Activated CD8-positive, alpha-beta memory T cell treated with anti-CD3 and anti-CD28 coated beads for 36 hours (primary cell): ENCODE data around the gene EML4. TPM values are rescaled to one million over a fixed set of nuclear protein-coding genes. Genes with fewer than 3 reads are reported as not detected.

Source experiments
- CTCF ChIA-PET: fragments of 350-600 bp; sonication (Branson Sonifier 250); formaldehyde crosslinking; loops from one replicate; lab custom pipeline; 2021; ENCODE audit warnings: antibody characterized with exemption; lab: Charles Lee
- POLR2A ChIA-PET: fragments of 350-600 bp; sonication (Branson Sonifier 250); formaldehyde crosslinking; loops from one replicate; lab custom pipeline; 2021; ENCODE audit warnings: antibody characterized with exemption; lab: Charles Lee
- total RNA-seq, 2 experiments: library from RNA; stranded (reverse); gene quantifications; one replicate each; pipeline ENCODE4 v1.2.3, GENCODE V29; 2021

Gene EML4
- total RNA-seq, 2 experiments from 2014 or later = 56.8 to 58.9 TPM

DNA sequence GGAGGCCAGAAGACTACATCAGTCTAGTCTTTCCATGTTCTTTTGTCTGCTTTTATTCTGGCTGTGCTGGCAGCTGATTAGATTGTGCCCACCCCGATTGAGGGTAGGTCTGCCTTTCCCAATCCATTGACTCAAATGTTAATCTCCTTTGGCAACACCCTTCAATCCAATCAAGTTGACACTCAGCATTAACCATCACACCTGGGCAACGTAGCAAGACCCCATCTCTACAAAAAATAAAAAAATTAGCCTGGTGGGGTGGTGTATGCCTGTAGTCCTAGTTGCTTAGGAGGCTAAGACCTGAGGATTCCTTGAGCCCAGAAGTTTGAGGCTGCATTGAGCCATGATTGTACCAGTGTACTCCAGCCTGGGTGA is 33.5 kb downstream of the EML4 start:
- POLR2A ChIA-PET = no interaction called here

DNA sequence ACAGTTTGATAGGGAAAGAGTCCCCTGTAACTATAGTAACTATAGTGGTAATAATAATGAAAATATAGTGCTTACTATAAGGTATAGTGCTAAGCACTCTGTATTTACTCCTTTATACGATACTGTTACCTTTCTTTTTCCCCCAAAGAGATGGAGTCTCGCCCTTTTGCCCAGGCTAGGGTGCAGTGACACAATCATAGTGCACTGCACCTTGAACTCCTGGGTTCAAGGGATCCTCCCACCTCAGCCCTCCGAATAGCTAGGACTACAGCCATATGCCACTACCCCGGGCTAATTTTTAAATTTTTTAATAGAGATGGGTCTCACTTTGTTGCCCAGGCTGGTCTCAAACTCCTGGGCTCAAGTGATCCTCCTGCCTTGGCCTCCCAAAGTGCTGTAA is 34.6 kb downstream of the EML4 start:
- POLR2A ChIA-PET = no interaction called here
- CTCF ChIA-PET = no interaction called here

More for the DNA sequence above, 33.5 kb downstream of the EML4 start:
- CTCF ChIA-PET = no interaction called here

DNA sequence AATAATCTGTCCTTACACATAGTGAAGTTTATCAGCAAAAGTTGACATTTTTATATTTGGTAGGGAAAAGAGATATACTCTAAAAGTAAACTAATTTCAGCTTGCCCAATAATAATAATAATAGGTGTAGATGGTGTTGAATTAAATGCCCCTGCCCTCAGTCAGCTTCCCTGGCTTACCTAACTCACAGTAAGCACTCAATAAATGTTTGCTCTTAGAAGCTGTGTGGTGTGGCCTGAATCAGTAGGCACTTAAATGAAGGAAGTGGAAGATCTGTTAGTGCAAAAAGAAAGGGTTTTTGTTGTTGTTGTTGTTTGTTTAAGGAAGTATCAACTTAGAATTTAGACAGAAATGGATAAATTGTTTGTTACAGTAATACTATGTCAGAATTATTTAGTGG is 36.2 kb downstream of the EML4 start:
- CTCF ChIA-PET = no interaction called here
- POLR2A ChIA-PET = no interaction called here

DNA sequence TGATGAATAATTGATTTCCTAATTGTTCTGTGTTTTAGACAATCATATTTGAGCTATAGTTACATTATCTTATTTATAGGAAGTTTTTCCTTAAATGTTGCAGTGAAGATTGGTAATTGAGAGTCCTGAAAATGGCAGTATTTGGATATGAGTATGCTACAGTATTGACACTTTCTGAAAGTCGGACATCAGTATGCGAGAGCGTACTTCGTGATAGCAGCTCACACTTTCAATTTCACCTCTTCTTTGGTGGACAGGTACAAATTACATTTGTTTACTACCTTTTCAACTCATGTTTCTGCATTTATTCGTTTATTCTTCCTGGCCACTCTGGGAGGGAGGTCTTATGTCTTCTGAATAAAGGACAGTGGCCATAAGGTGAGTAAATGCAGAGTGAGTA is 38.7 kb downstream of the EML4 start:
- ChIA-PET POLR2A (no interaction called here), CTCF (interaction anchor here (0.5 to 1.0 kb wide), 4 partner anchors 19 to 1837 kb away, joined by 3 to 4 read pairs (median 3); no protein-coding TSS in a partner anchor)

DNA sequence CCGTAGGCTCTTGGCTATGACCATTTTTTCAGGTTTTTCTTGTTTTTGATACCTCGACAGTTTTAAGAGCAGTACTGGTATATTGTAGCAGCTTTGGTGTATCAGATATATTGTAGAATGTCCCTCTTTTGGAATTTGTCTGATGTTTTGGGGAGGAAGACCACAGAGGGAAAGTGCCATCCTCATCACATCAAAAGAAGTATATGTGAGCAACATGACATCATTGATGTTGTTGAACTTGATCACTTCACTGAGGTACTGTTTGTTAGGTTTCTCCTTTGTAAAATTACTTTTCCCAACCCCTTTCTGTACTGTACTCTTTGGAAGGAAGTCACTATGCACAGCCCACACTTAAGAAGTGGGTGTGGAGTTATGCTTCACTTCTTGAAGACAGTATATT is 41.0 kb downstream of the EML4 start:
- CTCF ChIA-PET = no interaction called here
- POLR2A ChIA-PET = no interaction called here

DNA sequence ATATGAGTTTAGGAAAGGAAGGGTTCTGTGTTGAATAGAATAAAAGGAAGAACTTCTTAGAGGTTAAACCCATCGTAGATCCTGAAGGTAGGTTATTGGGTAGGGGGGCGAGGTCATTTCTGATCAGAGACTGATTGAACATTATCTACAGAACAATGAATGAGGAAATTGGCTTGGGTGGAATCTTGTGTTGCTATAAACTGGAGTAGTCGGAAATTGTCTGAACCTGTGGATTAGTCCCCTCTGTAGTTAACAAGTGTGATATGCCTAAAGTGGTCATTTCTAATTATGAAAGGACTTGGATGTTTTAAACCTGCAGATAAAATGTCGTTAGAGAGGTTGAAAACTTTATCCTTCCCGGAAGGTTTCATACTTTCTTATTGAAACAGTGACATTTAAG is 42.1 kb downstream of the EML4 start:
- POLR2A ChIA-PET = no interaction called here
- CTCF ChIA-PET = no interaction called here

DNA sequence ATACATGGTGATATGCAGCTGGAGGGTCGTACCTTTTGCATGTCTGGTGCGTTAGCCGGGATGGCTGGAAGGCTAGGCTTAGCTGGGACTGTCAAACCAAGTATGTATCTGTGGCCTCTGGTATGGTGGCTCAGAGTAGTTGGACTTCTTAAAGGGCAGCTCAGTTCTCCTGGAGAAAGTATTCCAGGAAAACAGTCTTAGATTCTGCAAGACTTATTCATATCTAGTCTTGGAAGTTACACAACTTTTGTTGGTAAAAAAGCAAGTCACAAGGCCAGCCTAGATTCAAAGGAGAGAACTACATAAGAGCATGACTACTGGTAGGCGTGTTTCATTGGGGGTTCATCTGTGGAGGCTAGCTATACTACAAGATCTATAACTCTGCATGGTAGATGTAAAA is 45.5 kb downstream of the EML4 start:
- POLR2A ChIA-PET = no interaction called here
- CTCF ChIA-PET = no interaction called here

DNA sequence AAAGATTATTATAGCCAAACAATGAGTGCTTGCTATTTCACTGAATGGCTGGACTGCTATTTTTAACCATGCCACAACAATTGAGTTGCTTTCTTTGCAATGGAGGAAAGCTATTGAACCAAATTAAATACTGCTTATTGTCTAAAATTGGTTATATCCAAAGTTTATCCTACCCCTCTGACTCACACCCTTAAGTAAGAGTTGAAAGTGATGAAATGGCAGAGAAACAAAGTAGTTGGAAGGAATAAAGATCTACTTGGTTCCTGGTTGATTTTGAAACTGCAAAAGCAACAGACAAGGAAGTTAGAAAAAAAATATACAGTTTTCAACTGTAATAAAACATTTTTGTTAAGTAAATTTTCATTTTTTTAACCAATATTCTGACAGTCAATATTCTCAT is 47.5 kb downstream of the EML4 start:
- ChIA-PET POLR2A (no interaction called here), CTCF (interaction anchor here (0.9 kb wide), 1 partner anchor 129 kb away, joined by 3 read pairs; no protein-coding TSS in a partner anchor)

DNA sequence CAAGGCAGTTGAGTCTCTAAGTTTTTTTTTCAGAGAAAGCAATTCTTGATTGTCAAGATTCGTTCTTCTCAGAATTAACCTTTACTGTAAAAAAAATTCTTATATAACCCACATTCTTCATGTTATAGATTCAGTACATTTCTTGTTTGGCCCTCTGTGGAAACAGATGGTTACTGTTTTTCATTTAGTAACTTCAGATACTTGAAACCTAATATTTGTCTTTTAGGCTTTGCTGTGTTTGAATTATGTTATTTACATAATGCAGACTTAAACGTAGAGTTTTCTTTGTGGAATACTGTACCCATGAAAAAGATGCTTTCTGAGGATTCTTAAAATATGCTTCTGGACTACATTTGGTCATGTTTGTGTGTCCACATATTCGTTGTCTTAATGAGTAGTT is 48.2 kb downstream of the EML4 start:
- CTCF ChIA-PET = no interaction called here
- POLR2A ChIA-PET = no interaction called here

DNA sequence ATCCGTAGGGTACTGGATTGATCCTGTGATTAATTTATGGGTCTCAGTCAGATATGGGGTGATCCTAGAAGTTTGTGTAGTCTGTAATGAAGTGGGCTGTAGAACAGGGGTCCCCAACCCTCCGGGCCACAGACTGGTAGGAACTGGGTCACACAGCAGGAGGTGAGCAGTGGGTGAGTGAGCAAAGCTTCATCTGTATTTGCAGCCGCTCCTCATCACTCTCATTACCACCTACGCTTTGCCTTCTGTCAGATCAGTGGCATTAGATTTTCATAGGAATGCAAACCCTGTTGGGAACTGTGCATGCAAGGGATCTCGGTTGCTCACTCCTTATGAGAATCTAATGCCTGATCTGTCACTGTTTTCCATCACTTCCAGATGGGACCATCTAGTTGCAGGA is 48.8 kb downstream of the EML4 start:
- ChIA-PET CTCF (no interaction called here), POLR2A (no interaction called here)

DNA sequence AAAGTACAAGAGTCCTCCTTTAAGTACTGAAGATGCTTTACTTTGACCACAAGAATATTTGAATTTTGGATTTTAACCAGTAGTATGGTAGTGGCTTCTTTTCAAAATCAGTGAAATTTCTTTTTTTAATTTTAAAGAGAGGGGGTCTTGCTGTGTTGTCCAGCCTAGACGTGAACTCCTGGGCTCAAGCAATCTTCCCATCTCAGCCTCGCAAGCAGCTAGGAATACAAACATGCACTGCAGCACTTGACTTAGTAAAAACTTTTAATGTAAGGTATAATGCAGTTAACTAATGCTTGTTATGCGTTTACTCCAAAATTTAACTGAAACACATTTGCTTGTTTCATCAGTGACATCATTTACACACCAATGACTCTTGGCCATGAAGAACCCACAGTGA is 49.6 kb downstream of the EML4 start:
- ChIA-PET POLR2A (no interaction called here), CTCF (no interaction called here)

DNA sequence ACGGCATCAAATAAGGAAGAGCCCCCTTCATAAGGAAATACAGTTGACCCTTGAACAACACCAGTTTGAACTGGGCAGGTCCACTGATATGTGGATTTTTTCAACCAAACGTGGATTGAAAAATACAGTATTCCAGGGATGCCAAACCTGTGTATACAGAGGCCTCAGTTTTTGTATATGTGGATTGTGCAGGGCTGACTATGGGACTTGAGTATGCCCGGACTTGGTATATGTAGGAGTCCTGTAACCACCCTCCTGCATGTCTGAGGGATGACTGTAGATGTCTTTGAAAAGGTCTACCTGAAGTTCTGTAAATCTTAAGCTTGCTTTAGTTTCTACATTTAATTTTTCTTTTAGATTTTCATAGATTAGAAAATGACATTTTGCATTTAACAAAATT is 50.0 kb downstream of the EML4 start:
- ChIA-PET POLR2A (no interaction called here), CTCF (no interaction called here)

DNA sequence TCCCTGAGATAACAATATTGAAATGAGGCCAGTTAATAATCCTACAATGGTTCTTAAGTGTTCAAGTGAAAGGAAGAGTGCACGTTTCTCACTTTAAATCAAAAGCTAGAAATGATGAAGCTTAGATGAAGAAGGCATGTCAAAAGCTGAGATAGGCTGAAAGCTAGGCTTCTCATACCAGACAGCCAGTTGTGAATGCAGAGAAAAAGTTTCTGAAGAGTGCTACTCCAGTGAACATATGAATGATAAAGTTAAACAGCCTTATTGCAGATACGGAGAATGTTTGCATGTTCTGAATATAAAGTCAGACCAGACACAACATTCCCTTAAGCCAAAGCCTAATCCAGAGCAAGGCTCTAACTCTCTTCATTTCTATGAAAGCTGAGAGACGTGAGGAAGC is 51.4 kb downstream of the EML4 start:
- CTCF ChIA-PET = no interaction called here

DNA sequence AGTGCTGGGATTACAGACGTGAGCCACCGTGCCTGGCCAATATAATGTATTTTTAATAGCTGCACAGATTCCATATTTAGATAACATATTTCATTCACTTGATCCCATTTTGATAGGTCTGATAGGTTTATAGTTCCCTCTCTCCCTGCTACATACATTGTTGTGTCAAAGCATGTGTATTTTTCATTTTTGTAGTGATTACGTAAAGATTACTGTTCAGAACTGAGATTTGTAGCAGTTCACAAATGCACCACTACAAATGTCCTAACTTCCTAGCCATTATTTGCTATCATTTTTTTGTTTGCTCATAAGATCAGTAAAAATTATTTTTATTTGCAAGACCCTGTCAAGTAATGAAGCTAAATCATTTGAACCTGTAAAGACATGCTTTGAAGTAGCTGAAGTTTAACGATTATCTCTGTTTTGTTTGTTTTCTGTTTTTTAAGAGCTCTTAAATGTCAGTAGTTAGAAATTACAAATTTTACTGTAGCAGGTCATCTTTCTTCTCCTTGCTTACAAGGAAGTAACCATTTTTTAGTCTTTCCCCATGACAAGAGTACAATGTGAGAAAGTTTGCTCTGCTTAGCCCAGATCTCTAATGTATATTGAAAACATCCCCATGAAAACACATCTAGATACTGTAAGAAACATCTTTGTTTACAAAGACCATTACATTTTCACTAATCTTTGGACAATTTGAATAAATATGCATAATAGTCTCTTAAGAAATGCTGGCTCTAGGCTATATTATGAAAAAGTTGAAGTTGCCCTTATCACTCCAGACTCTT is 54.1 kb downstream of the EML4 start:
- ChIA-PET POLR2A (no interaction called here), CTCF (no interaction called here)

More for the DNA sequence above, 51.4 kb downstream of the EML4 start:
- POLR2A ChIA-PET = no interaction called here

DNA sequence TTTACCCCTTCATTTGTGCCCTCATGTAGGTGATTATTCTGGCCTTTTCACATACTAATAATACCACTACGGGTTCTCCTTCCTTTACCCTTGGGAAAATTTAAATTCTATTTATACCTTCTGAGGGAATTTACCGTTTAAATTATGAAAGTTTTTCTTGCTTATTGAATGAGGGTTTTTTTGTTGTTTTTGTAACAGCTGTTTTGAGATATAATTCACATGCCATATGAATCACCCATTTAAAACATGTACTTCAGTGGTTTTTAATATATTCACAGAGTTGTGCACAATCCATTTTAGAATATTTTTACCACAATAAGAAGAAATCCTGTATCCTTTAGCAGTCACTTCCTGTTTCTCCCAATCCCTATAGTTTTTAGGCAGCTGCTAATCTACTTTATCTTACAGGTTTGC is 54.7 kb downstream of the EML4 start:
- POLR2A ChIA-PET = no interaction called here
- CTCF ChIA-PET = no interaction called here

DNA sequence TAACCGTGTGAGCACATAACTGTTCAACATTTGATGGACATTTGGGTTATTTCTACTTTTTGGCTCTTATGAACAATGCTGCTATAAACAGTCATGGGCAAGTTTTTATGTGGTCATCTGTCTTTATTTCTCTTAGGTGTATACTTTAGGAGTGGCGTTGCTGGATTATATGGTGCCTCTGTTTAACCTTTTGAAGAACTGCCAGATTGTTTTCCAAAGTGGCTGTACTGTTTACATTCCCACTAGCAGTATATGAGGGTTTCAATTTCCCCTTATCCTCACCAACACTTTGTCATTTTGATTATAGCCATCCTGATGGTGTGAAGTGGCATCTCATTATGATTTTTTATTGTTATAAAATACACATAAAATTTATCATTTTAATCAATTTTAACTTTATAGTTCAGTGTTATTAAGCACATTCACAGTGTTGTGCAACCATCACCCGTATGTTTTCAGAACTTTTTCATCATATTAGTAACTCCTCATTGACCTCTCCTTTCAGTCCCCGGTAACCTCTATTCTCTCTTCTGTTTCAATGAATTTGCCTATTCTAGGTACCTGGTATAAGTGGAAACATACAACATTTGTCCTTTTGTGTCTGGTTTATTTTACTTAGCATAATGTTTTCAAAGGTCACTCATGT is 55.4 kb downstream of the EML4 start:
- CTCF ChIA-PET = no interaction called here
- POLR2A ChIA-PET = no interaction called here

DNA sequence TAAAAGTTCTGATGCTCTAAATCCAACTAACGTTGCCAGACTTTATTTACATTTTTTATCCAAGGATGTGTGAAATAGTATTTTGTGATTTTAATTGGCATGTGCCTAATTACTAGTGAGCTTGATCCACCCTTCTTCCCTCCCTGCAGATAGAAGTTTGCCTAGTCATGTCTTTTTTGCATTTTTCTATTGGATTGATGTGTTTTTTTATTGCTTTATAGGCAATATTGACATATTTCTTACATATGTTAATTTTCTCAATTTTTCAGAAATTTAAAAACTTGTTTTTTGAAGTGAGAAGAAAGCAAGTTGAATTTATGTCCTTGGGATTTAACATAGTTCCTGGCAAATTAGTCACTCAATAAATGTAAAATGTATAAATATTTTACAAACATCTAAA is 56.4 kb downstream of the EML4 start:
- ChIA-PET POLR2A (no interaction called here), CTCF (no interaction called here)

DNA sequence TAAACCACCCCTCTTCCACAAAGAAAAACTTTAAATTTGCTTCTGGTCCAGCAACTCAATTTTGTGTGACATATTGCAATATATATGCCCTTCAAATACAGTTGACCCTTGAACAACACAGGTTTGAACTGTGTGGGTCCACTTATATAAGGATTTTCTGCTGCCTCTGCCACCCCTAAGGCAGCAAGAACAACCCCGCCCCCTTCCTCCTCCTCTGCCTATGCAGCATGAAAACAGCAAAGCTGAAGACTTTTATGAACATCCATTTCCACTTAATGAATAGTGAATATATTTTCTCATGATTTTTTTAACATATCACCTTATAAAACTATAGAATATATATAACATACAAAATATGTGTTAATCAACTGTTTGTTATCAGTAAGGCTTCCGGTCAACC is 58.3 kb downstream of the EML4 start:
- ChIA-PET POLR2A (no interaction called here), CTCF (interaction anchor here (0.7 to 1.1 kb wide), 2 partner anchors 15 to 19 kb away, joined by 3 read pairs; no protein-coding TSS in a partner anchor)

DNA sequence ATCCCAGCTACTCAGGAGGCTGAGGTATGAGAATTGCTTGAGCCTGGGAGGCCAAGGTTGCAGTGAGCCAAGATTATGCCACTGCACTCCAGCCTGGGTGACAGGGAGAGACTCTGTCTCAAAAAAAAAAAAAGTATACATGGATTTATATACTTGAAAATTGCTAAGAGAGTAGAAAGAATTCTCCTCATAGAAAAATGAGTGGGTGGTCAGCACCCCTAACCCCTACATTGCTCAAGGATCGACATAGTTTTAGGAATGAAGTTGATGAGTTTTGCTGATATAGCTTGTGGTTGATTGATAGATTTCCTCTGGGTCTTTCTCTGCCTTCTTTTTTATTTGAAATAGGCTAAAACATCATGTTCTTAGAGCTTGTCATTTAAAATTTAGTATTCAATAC is 58.9 kb downstream of the EML4 start:
- ChIA-PET CTCF (interaction anchor here (1.1 to 1.6 kb wide), 2 partner anchors 14 to 132 kb away, joined by 3 to 4 read pairs; no protein-coding TSS in a partner anchor), POLR2A (interaction anchor here (0.6 kb wide), 1 partner anchor 74 kb away, joined by 3 read pairs; no protein-coding TSS in a partner anchor)

DNA sequence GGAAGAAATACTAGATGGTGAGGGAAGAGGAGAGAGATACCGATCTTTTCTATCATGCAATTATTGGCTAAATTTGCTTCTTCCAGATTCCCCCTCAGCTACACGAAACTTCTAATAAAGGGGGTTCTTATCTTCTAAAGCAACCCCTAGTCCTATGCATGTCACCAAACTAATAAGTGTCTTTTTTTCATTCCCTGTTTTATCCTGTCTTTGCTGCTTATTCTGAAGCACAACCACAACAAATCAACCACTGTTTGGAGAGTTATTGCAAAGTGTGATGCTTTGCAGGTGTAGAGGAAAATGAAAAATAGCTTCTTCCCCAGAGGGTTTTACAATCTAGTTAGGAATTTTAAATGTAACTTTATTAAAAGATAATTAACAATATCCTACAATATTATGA is 60.8 kb downstream of the EML4 start:
- POLR2A ChIA-PET = no interaction called here

DNA sequence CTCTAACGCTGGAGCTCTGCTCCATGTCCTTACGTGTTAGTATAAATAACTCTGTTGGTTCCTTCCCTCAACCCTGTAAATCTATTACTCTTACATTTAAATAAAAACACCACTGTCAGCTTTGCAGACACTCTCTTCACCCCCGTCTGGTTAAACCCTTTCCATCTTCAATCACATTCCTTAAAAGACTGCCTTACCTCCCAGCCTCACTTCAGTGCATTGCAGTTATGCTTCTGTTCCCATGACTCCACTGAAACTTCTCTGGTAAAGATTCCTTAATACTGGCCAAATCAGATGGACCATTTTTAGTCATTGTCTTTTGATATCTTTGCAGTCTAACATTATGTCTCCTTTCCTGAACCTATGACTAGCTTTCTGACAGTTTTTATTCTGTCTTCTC is 61.7 kb downstream of the EML4 start:
- ChIA-PET CTCF (no interaction called here), POLR2A (no interaction called here)

More for the DNA sequence above, 60.8 kb downstream of the EML4 start:
- CTCF ChIA-PET = interaction anchor here (0.6 to 1.6 kb wide), 2 partner anchors 15 to 129 kb away, joined by 3 to 4 read pairs; no protein-coding TSS in a partner anchor
